Eye (tissue), 1 donor: Measurements from ENCODE around the gene COL8A2.

Experiments used
- DNase-seq: peaks from one replicate; pipeline ENCODE4 v3.0.0-alpha.2; 2015

COL8A2 gene

GRCh38 chr1:36109041-36109679 is 15.9 kb downstream of the COL8A2 start:
- DNase-seq: no peak

GRCh38 chr1:36108314-36108713 is 16.7 kb downstream of the COL8A2 start:
- DNase-seq: peak; percentile 50

- no peak for DNase-seq
Observed at GRCh38 chr1:36107394-36107793, 17.6 kb downstream of the COL8A2 start.

GRCh38 chr1:36106269-36106668 is 18.8 kb downstream of the COL8A2 start:
- DNase-seq: no peak

- no peak for DNase-seq
Observed at GRCh38 chr1:36101546-36101945, 23.5 kb downstream of the COL8A2 start.

- no peak for DNase-seq
Observed at GRCh38 chr1:36100376-36100775, 24.6 kb downstream of the COL8A2 start.

- peak; percentile 92 for DNase-seq
Observed at GRCh38 chr1:36099681-36100341, 25.2 kb downstream of the COL8A2 start.

GRCh38 chr1:36098650-36099365 is 26.2 kb downstream of the COL8A2 start:
- DNase-seq: no peak

- DNase-seq: no peak
Observed at GRCh38 chr1:36097693-36098585, 27.1 kb downstream of the COL8A2 start.

- no peak for DNase-seq
Observed at GRCh38 chr1:36096500-36097432, 28.3 kb downstream of the COL8A2 start.

- DNase-seq: no peak
Observed at GRCh38 chr1:36095760-36096405, 29.1 kb downstream of the COL8A2 start.

GRCh38 chr1:36094621-36095061 is 30.4 kb downstream of the COL8A2 start:
- no peak for DNase-seq

GRCh38 chr1:36093929-36094328 is 31.1 kb downstream of the COL8A2 start:
- DNase-seq: no peak

GRCh38 chr1:36093226-36093625 is 31.8 kb downstream of the COL8A2 start:
- DNase-seq: no peak

GRCh38 chr1:36092798-36093185 is 32.2 kb downstream of the COL8A2 start:
- no peak for DNase-seq

- DNase-seq: no peak
Observed at GRCh38 chr1:36092166-36092797, 32.7 kb downstream of the COL8A2 start.

- DNase-seq: no peak
Observed at GRCh38 chr1:36091698-36092097, 33.3 kb downstream of the COL8A2 start.

GRCh38 chr1:36091141-36091540 is 33.9 kb downstream of the COL8A2 start:
- no peak for DNase-seq

GRCh38 chr1:36089393-36090121 is 35.5 kb downstream of the COL8A2 start:
- DNase-seq: no peak
